A549 (cell line): Measurements from ENCODE around the gene DUSP14. TPM values are rescaled to one million over a fixed set of nuclear protein-coding genes. Genes with fewer than 3 reads are reported as not detected.

Source experiments
- ATAC-seq, 2 experiments: fragments of 200-7000 bp in 1 of 2; fragments of >200 bp in 1 of 2; cut with Nextera tagmentation in 1 of 2; cut with Tn5 transposase in 1 of 2; 3 replicates each; pipeline versions ENCODE4 v1.8.0 to v1.9.1; 2018 to 2020; ENCODE audit warnings: mild to moderate bottlenecking in 1 of 2, moderate library complexity in 1 of 2
- CTCF ChIA-PET: fragments of 300-600 bp; sonication (Branson Sonifier 250); formaldehyde crosslinking; extraction: SDS; loops from one replicate; lab custom pipeline; 2021; ENCODE audit warnings: antibody characterized with exemption, inconsistent platforms; lab: Yijun Ruan, JAX
- POLR2A ChIA-PET: fragments of 350-600 bp; formaldehyde crosslinking; extraction: SDS; loops from one replicate; lab custom pipeline; 2021; ENCODE audit warnings: antibody characterized with exemption, inconsistent platforms; lab: Yijun Ruan, JAX
- DNase-seq, 2 experiments: peaks; one replicate each; pipeline versions ENCODE4 v3.0.0 to v3.0.0-alpha.2; 2011 to 2016; ENCODE audit warnings: low read depth in 1 of 2, low spot score in 1 of 2
- FAIRE-seq: peaks from 2 replicates; lab custom pipeline; 2011; peaks lifted over from hg19 to GRCh38; lab: Jason Lieb, UNC
- H3K27ac ChIP-seq, 2 experiments: fragments of >200 bp; sonication (Bioruptor Twin); formaldehyde crosslinking; 3 replicates each; pipeline ENCODE4 v1.5.1; 2016 to 2017
- H3K4me1 ChIP-seq: fragments of >200 bp; sonication (Bioruptor Twin); formaldehyde crosslinking; 3 replicates; pipeline ENCODE4 v1.6.1; 2016
- H3K4me2 ChIP-seq: fragments of >200 bp; sonication (Bioruptor Twin); formaldehyde crosslinking; 3 replicates; pipeline ENCODE4 v1.6.1; 2016
- H3K4me3 ChIP-seq: fragments of >200 bp; sonication (Bioruptor Twin); formaldehyde crosslinking; 3 replicates; pipeline ENCODE4 v1.5.1; 2016
- H3K9me3 ChIP-seq: fragments of >200 bp; sonication (Bioruptor Twin); formaldehyde crosslinking; 3 replicates; pipeline ENCODE4 v1.6.1; 2016
- ATOH8 ChIP-seq: fragments of 250-450 bp; sonication (Bioruptor Pico); IDR thresholded peaks from 2 replicates; pipeline ENCODE4 v1.5.0; 2020; ENCODE audit warnings: low read depth, mild to moderate bottlenecking, moderate library complexity
- BCL3 ChIP-seq: fragments of >200 bp; sonication (Bioruptor Twin); formaldehyde crosslinking; IDR thresholded peaks from 3 replicates; pipeline ENCODE4 v1.6.1; 2016
- CBX2 ChIP-seq: fragments of 200-600 bp; sonication (generic); IDR thresholded peaks from 2 replicates; pipeline ENCODE4 v1.6.1; 2016; ENCODE audit warnings: low read depth, mild to moderate bottlenecking, borderline replicate concordance
- CBX8 ChIP-seq: fragments of 200-600 bp; sonication (generic); IDR thresholded peaks from 2 replicates; pipeline ENCODE4 v1.6.1; 2016
- CHD2 ChIP-seq: fragments of 150-350 bp; IDR thresholded peaks from 2 replicates; pipeline ENCODE4 v1.6.1; 2014; ENCODE audit warnings: low read length; ENCODE audit not compliant: partially characterized antibody
- CTCF ChIP-seq: fragments of >200 bp; sonication (Bioruptor Twin); formaldehyde crosslinking; IDR thresholded peaks from 3 replicates; pipeline ENCODE4 v1.5.1; 2016
- EHMT2 ChIP-seq: fragments of 200-600 bp; sonication (generic); IDR thresholded peaks from 2 replicates; pipeline ENCODE4 v1.6.1; 2016; ENCODE audit warnings: antibody characterized with exemption, low read depth, mild to moderate bottlenecking, moderate library complexity
- FOSB ChIP-seq: fragments of 250-450 bp; sonication (Bioruptor Pico); IDR thresholded peaks from 2 replicates; pipeline ENCODE4 v1.5.0; 2020; ENCODE audit warnings: mild to moderate bottlenecking, moderate library complexity
- GATA3 ChIP-seq: IDR thresholded peaks from 2 replicates; pipeline ENCODE4 v1.6.1; 2012; ENCODE audit warnings: borderline replicate concordance
- HEYL ChIP-seq: fragments of 250-450 bp; sonication (Bioruptor Pico); IDR thresholded peaks from 2 replicates; pipeline ENCODE4 v1.8.0; 2021; ENCODE audit warnings: mild to moderate bottlenecking, moderate library complexity
- KDM1A ChIP-seq: fragments of 200-600 bp; sonication (generic); IDR thresholded peaks from 2 replicates; pipeline ENCODE4 v1.6.1; 2016; ENCODE audit warnings: low read depth, mild to moderate bottlenecking
- MAFK ChIP-seq: fragments of 450-650 bp; IDR thresholded peaks from 2 replicates; pipeline ENCODE4 v1.6.1; 2014; ENCODE audit not compliant: partially characterized antibody
- MAX ChIP-seq: IDR thresholded peaks from 2 replicates; pipeline ENCODE4 v1.6.1; 2012
- MYC ChIP-seq: IDR thresholded peaks from 2 replicates; pipeline ENCODE4 v1.6.1; 2012; ENCODE audit warnings: mild to moderate bottlenecking, inconsistent platforms, low read length, improper control_type of control experiment, borderline replicate concordance
- PBX3 ChIP-seq: IDR thresholded peaks from 2 replicates; pipeline ENCODE4 v1.6.1; 2012
- RAD21 ChIP-seq, 2 experiments: fragments of >200 bp in 1 of 2; sonication (Bioruptor Twin) in 1 of 2; formaldehyde crosslinking in 1 of 2; IDR thresholded peaks in 1 of 2; conservative IDR thresholded peaks in 1 of 2; 2 replicates in 1 of 2; 3 replicates in 1 of 2; pipeline ENCODE4 v1.6.1; 2012 to 2018; ENCODE audit warnings: inconsistent platforms in 1 of 2
- RCOR1 ChIP-seq: fragments of 150-350 bp; IDR thresholded peaks from 2 replicates; pipeline ENCODE4 v1.6.1; 2014; ENCODE audit warnings: antibody characterized with exemption, low read length, low read depth
- SREBF2 ChIP-seq: fragments of 450-650 bp; IDR thresholded peaks from 2 replicates; pipeline ENCODE4 v1.6.1; 2014; ENCODE audit warnings: mild to moderate bottlenecking, moderate library complexity
- TP53 ChIP-seq: fragments of 250-450 bp; sonication (Bioruptor Pico); IDR thresholded peaks from 2 replicates; pipeline ENCODE4 v1.5.0; 2021; ENCODE audit warnings: mild to moderate bottlenecking, moderate library complexity
- ZC3H11A ChIP-seq: fragments of 450-650 bp; IDR thresholded peaks from 2 replicates; pipeline ENCODE4 v1.6.1; 2014; ENCODE audit warnings: antibody characterized with exemption, mild to moderate bottlenecking
- ZFP36 ChIP-seq: fragments of 450-650 bp; IDR thresholded peaks from 2 replicates; pipeline ENCODE4 v1.6.1; 2014; ENCODE audit warnings: borderline replicate concordance; ENCODE audit not compliant: partially characterized antibody
- WGBS: methylation state at CpG from one replicate; pipeline ENCODE4 v1.1.6; 2017; ENCODE audit errors: missing lambda C conversion rate; 5-methylcytosine and 5-hydroxymethylcytosine counted together
- polyA plus RNA-seq, 4 experiments: library from polyadenylated mRNA; depleted of rRNA in 3 of 4; stranded (reverse); fragments of >200 nt; fragmentation: RNase III in 1 of 4; extraction: RNeasy Plus Mini Kit Qiagen cat#74134 plus additional on column Dnase treatment in 1 of 4; gene quantifications; 2 replicates in 3 of 4; 3 replicates in 1 of 4; pipeline ENCODE4 v1.2.3, GENCODE V29; 2011 to 2017

DUSP14 gene
- polyA plus RNA-seq, 2 of the 4 experiments (the other 2 are of a cell fraction) = 32.7 to 35.5 TPM

- peak overlapping the region; percentile 88 for H3K4me2 ChIP-seq
- no peak overlapping the region for H3K4me3 ChIP-seq
- POLR2A ChIA-PET = no interaction called here
- H3K9me3 ChIP-seq = no peaks in the 10 kb centered on the region
- DNase-seq = no peak
- CTCF ChIA-PET = interaction anchor here (1.1 to 2.3 kb wide), 4 partner anchors 13 to 64 kb away, joined by 3 to 9 read pairs (median 6); no protein-coding TSS in a partner anchor
- peaks cover 43% of the 10 kb centered on the region for H3K4me1 ChIP-seq
- no peak for TF ChIP-seq PBX3
- no peak for TF ChIP-seq MYC
- no peak for TF ChIP-seq GATA3
- TF ChIP-seq KDM1A = no peak
- TF ChIP-seq CBX8 = no peak
- no peak for TF ChIP-seq ATOH8 (CRISPR knock-in tag)
- no peak for TF ChIP-seq RAD21 (conservative IDR thresholded peaks at IDR 0.05 in 1 of 2, IDR thresholded peaks at IDR 0.05 in 1 of 2)
- no peak for TF ChIP-seq RCOR1
- no peak for TF ChIP-seq HEYL (CRISPR knock-in tag)
- no peak for TF ChIP-seq TP53 (CRISPR knock-in tag)
- TF ChIP-seq SREBF2 = no peak
- no peak for TF ChIP-seq MAFK
- no peak overlapping the region for H3K27ac ChIP-seq
- WGBS = 53% methylated on average over 4 of the region's 4 CpGs
- no peak for FAIRE-seq
- ATAC-seq = no peak
Measured at GRCh38 chr17:37492167-37492566, 2.5 kb downstream of the DUSP14 start.

GRCh38 chr17:37493249-37494027, 3.7 kb downstream of the DUSP14 start:
- H3K27ac ChIP-seq = no peak overlapping the region
- ATAC-seq = no peak
- 90% methylated on average over 2 of the region's 2 CpGs for WGBS
- peaks cover 35% of the 10 kb centered on the region for H3K4me1 ChIP-seq
- no peak for FAIRE-seq
- TF ChIP-seq MAX (no peak), ZFP36 (no peak), ZC3H11A (no peak), BCL3 (no peak), EHMT2 (no peak), CTCF (no peak), CBX2 (no peak), FOSB (CRISPR knock-in tag) (no peak), KDM1A (no peak), CHD2 (no peak)
- TF ChIP-seq, all 56 proteins: peak for 0
- ChIA-PET POLR2A (no interaction called here), CTCF (interaction anchor here (1.4 to 1.5 kb wide), 2 partner anchors 11 to 13 kb away, joined by 4 to 8 read pairs; no protein-coding TSS in a partner anchor)
- Histone ChIP-seq H3K4me2 (no peak overlapping the region), H3K4me3 (no peak overlapping the region), H3K9me3 (no peaks in the 10 kb centered on the region)
- no peak for DNase-seq
